GM21825 (cell line): ENCODE results near the gene SYT7.

Source experiments
- ATAC-seq: cut with Tn5 transposase; IDR thresholded peaks from one replicate; pipeline ENCODE4 v1.9.1; 2021; ENCODE audit warnings: mild to moderate bottlenecking, moderate library complexity; ENCODE audit not compliant: unreplicated experiment

The SYT7 gene

DNA sequence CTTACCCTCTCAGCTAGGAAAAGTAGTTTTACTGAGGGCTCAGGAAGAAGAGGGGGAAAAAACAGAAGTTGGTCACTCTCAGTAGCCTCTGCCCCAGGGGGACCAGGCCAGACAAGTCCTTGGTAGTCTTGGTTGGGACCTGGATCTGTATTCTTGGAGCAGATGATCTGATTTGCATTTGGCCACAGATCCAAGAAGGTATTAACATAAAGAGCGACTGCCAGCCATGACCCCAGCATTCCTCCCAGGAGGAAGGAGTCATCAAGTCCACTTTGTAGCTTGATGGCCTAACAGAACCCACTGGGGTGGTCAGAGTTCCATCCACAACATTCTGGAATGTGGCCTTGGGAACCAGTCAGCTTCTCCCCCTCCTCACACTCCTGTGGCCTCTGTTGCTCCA is 78.4 kb downstream of the SYT7 start:
- no peak for ATAC-seq

GRCh38 chr11:61499816-61500491 is 80.9 kb downstream of the SYT7 start:
- ATAC-seq, result no peak

GRCh38 chr11:61498767-61499341 is 82.0 kb downstream of the SYT7 start:
- no peak for ATAC-seq

DNA sequence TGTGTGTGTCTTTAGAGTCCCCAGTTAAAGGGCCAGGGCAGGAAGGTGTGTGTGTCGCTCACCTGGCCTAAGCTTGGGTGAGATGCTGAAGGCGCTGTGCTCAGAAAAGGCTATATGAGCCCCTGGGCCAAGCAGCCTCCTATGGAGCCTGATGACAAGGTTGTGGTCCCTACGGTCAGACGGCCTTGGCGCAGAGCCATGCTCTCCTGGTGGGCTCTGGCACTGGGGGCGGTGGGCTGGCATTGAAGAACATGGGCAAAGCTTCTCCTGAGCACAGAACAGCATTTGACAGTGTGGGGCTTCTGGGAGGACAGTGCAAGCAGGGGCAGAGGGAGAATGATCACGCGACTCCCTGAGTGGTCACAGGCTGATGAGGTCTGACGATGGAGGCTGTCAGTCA is 83.0 kb downstream of the SYT7 start:
- no peak for ATAC-seq

- no peak for ATAC-seq
Measured at GRCh38 chr11:61497473-61497872, 83.4 kb downstream of the SYT7 start.

- ATAC-seq, result no peak
Measured at GRCh38 chr11:61496602-61497400, 84.1 kb downstream of the SYT7 start.

GRCh38 chr11:61495801-61496601 is 84.9 kb downstream of the SYT7 start:
- no peak for ATAC-seq

- no peak for ATAC-seq
Measured at GRCh38 chr11:61494381-61494961, 86.4 kb downstream of the SYT7 start.

- ATAC-seq, result no peak
Measured at GRCh38 chr11:61491736-61492395, 89.0 kb downstream of the SYT7 start.

DNA sequence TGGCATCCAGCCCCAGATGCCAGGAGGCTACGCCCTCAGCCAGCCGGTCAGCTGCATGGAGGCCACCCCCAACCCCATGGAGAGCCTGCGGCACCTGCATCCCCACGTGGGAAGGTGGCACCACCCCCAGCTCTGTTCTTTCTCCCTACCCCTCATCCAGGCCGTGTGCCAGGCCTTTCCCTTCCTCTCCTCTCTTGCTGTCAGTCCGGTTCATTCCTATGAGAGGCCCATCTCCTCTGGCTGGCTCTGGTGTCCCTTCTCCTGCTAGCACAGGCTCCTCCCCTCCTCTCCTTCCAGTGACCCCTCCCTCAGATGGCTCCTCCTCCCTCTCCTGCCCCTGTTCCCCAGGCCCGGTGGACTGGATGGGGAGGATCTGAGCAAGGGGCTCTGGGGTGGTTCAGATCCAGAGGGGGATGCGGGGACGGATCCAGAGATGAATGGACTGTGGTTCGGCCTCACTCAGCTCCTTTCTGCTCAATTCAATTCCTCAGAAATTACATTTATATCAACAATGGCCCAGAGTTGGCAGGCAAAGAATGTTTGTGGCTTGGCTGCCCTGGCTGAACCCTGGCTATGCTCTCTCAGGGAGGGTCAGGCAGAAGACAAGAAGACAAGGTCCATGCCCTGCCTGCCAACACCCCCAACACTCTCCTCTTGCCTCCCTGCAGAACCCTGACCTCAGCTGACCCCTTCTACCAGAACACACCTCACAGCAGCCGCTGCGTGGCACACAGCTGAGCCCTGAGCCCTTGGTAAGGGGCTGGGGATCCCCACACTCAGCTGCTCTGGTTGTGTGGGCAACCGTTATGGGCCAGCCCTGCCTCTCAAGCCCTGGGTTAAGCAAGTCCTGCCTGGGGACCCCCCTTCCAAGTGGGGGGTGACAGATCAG is 90.8 kb downstream of the SYT7 start:
- no peak for ATAC-seq

GRCh38 chr11:61488651-61489291 is 92.1 kb downstream of the SYT7 start:
- ATAC-seq, result no peak

DNA sequence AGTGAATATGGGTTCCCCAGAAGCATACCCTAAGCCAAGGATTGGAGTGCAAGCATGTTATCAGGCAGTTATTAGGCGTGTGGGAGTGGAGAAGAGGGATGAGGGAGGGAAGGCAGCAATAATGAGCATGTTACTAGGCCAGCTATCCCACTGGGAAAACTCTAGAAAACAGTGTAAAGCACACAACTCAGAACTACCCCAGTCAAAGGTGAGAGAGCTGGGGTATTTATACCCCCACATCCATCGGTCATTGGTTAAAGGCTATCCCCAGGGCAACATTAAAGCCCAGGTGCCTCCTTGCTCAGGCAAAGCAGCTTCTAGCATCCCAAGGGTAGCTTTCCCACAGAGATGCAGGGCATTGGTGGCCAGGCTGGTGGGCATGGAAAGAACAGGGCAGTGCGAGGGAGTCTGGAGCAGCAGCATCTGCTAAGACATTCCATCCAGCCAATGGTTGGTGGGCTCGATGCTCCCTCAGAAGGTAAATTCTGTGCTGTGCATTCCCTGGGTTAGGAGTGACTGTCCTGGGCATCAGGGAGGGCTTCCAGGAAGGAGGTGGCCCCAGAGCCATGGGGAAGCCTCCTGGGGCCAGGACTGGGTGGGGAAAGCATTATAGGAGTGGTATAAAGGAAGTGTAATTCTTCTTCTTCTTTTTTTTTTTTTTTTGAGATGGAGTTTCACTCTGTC is 93.4 kb downstream of the SYT7 start:
- no peak for ATAC-seq

GRCh38 chr11:61486779-61487178 is 94.1 kb downstream of the SYT7 start:
- no peak for ATAC-seq

GRCh38 chr11:61486011-61486620 is 94.8 kb downstream of the SYT7 start:
- no peak for ATAC-seq

DNA sequence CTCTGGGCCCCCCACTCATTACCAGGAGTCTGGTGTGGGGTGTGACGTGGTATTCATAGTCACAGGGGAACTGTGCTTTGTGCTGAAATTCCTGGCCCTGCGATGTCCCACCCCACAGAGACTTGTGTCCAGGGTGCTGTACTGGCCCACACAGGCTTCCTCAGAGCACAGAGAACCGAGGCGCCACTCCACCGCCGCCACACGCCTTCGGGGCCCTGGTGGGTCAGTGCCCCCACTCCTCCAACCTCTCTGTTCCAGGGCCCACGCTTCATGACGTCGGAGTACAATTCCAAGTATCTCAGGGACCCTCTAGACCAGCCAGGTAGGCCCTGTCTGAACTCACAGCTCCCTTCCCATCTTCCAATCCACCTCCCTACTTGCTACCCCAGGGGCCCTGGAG is 95.8 kb downstream of the SYT7 start:
- no peak for ATAC-seq

- ATAC-seq, result no peak
Measured at GRCh38 chr11:61484541-61484940, 96.3 kb downstream of the SYT7 start.

DNA sequence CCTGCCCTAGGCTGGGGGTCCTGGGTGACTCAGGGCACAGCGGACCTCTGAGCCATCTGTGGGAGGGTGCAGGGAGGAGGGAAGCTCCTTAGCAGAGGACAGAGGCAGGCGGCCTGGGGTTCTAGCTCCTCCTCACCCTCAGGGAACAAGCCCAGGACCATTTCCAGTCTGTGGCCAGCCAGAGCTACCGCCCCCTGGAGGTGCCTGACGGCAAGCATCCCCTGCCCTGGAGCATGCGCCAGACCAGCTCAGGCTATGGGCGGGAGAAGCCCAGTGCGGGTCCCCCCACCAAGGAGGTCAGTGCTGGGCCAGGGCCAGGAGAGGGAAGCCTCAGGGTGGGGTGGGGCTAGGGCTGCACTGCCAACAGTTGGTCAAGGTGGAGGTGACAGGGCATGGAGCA is 98.4 kb downstream of the SYT7 start:
- no peak for ATAC-seq

DNA sequence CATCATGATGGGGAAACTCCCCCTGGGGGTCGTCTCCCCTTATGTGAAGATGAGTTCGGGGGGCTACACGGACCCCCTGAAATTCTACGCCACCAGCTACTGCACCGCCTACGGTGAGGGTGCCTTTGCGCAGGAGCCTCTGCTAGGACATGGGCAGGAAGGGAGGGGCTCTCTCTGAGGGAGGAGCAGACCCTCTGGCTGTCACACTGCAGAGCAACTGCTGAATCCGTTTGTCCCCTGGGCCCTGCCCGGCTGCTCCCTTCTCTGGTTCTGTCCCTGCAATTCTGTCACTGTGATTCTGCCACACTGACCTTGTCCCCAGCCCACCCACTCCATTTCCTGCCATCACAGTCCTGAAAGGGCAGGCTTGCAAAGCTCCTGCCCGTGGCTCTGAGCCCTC is 99.1 kb downstream of the SYT7 start:
- no peak for ATAC-seq
